Prostate gland (tissue), 2 donors: Measurements from ENCODE around the gene DUSP2.

Experiments
- POLR2A ChIP-seq: fragments of 450-650 bp; IDR thresholded peaks from one replicate; pipeline ENCODE4 v1.6.1; 2016; ENCODE audit warnings: antibody characterized with exemption, mild to moderate bottlenecking
- TF ChIP-seq, protein P1 (sequence below), 4 experiments: fragments of 200-600 bp in 2 of 4; fragments of 450-650 bp in 2 of 4; sonication (generic) in 2 of 4; IDR thresholded peaks; 1 replicate in 3 of 4; 2 replicates in 1 of 4; pipeline ENCODE4 v1.5.1; 2016 to 2019; ENCODE audit warnings: antibody characterized with exemption in 4 of 4, mild to moderate bottlenecking in 2 of 4, moderate library complexity in 2 of 4

DNA sequence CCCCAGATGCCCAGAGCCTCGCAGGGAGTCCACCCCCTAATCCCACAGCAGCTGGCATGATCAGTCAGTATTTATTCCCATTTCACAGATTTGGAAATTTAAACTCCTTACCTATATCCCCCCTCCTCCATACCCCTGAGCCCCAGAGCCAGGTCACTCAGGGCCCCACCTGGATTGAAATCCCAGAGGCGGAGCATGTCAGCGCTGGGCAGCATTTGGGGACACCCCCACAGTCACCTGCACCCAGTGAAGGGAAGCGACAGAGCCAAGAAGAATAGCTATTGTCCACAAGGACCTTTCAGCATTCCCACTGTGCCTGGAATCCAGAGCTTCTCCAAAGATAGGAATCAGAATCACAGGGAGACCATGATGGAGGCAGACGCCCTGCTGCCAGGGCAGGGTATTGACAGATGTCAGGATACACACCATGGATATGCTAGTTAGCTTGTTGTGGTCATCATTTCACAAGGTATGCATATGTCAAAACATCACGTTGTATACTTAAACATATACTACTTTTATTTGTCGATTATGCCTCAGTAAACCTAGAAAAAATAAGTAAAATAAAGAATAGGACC is 6.0 kb downstream of the DUSP2 start:
- TF ChIP-seq POLR2A, result no peak
- TF ChIP-seq, protein P1, sequence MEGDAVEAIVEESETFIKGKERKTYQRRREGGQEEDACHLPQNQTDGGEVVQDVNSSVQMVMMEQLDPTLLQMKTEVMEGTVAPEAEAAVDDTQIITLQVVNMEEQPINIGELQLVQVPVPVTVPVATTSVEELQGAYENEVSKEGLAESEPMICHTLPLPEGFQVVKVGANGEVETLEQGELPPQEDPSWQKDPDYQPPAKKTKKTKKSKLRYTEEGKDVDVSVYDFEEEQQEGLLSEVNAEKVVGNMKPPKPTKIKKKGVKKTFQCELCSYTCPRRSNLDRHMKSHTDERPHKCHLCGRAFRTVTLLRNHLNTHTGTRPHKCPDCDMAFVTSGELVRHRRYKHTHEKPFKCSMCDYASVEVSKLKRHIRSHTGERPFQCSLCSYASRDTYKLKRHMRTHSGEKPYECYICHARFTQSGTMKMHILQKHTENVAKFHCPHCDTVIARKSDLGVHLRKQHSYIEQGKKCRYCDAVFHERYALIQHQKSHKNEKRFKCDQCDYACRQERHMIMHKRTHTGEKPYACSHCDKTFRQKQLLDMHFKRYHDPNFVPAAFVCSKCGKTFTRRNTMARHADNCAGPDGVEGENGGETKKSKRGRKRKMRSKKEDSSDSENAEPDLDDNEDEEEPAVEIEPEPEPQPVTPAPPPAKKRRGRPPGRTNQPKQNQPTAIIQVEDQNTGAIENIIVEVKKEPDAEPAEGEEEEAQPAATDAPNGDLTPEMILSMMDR (IDR thresholded peaks at IDR 0.05), result no peak
